ENCODE measurements around the gene OR5K1. TPM values are rescaled to one million over a fixed set of nuclear protein-coding genes. Genes with fewer than 3 reads are reported as not detected.

The OR5K1 gene
- total and polyA plus RNA-seq, 2 of the 4 experiments (the other 2 are of a cell fraction): not detected

GRCh38 chr3:98440283-98440682 is 22.7 kb upstream of the OR5K1 start:
- H2AFZ ChIP-seq (replicated peaks; ENCODE audit: low read length, poor library complexity): no peak overlapping the region
- dilution Hi-C loops (cut with HindIII; ENCODE audit: low sequenced_read_pairs, unreplicated experiment): no loop called here
- H3K27me3 ChIP-seq (ENCODE audit: control insufficient read depth, insufficient read depth, low read length): no peaks in the 10 kb centered on the region
- no peak overlapping the region for H4K5ac ChIP-seq (ENCODE audit: low read depth, low read length)
- H2BK120ac ChIP-seq (ENCODE audit: low read depth, low read length): no peak overlapping the region
- TF ChIP-seq POLR2A (IDR thresholded peaks at IDR 0.05; ENCODE audit: low read depth, low read length): no peak
- TF ChIP-seq, protein P1, sequence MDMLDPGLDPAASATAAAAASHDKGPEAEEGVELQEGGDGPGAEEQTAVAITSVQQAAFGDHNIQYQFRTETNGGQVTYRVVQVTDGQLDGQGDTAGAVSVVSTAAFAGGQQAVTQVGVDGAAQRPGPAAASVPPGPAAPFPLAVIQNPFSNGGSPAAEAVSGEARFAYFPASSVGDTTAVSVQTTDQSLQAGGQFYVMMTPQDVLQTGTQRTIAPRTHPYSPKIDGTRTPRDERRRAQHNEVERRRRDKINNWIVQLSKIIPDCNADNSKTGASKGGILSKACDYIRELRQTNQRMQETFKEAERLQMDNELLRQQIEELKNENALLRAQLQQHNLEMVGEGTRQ (IDR thresholded peaks at IDR 0.05; ENCODE audit: low read depth, low read length): no peak
- TF ChIP-seq CHD1 (IDR thresholded peaks at IDR 0.05; ENCODE audit: low read depth, low read length): no peak
- no peak for TF ChIP-seq MXI1 (IDR thresholded peaks at IDR 0.05; ENCODE audit: borderline replicate concordance, low read depth, low read length)
- no peak overlapping the region for H3K27ac ChIP-seq (ENCODE audit: insufficient read depth, low read length)
- H3K4me2 ChIP-seq (ENCODE audit: low read depth, low read length): no peak overlapping the region
- no peaks in the 10 kb centered on the region for H3K9me1 ChIP-seq (ENCODE audit: insufficient read depth, low read length)
- H3K9ac ChIP-seq (ENCODE audit: low read depth, low read length): no peak overlapping the region
- H2BK20ac ChIP-seq (ENCODE audit: low read depth, low read length): no peak overlapping the region
- in situ Hi-C loops (cut with MboI; ENCODE audit: low sequenced_read_pairs): no loop called here
- H2BK5ac ChIP-seq (ENCODE audit: low read depth, low read length, poor library complexity, severe bottlenecking): no peak overlapping the region
- no peak overlapping the region for H3K56ac ChIP-seq (ENCODE audit: extremely low read depth, insufficient read depth, low read length)
- H3K4ac ChIP-seq (ENCODE audit: low read depth, low read length): no peak overlapping the region
- intact Hi-C loops (cut with micrococcal nuclease): no loop called here
- H2AK9ac ChIP-seq (replicated peaks; ENCODE audit: low read depth, low read length, poor library complexity): no peak overlapping the region
- DNase-seq (no peak), ATAC-seq (ENCODE audit: low read depth) (no peak)
- H3K23ac ChIP-seq (ENCODE audit: low read depth, low read length): no peak overlapping the region
- no peak overlapping the region for H3K4me3 ChIP-seq (ENCODE audit: insufficient read depth, low read depth, low read length)
- no peaks in the 10 kb centered on the region for H3K79me1 ChIP-seq (ENCODE audit: low read depth in 1 of 2, low read length in 2 of 2)
- no peak overlapping the region for H4K91ac ChIP-seq (ENCODE audit: insufficient read depth, low read depth, low read length)
- H2BK15ac ChIP-seq (ENCODE audit: low read depth, low read length): no peak overlapping the region
- H2AK5ac ChIP-seq (ENCODE audit: low read depth, low read length): no peak overlapping the region
- ChIA-PET CTCF (no interaction called here), POLR2A (ENCODE audit: unreplicated experiment) (no interaction called here)
- H4K8ac ChIP-seq (ENCODE audit: low read depth in 2 of 2, low read length in 2 of 2): no peak overlapping the region
- H4K20me1 ChIP-seq (ENCODE audit: insufficient read depth, low read length): no peaks in the 10 kb centered on the region
- no peaks in the 10 kb centered on the region for H3K36me3 ChIP-seq (ENCODE audit: control insufficient read depth, insufficient read depth, low read length)
- H3K4me1 ChIP-seq (ENCODE audit: control insufficient read depth, insufficient read depth, low read length): no peaks in the 10 kb centered on the region
- no peaks in the 10 kb centered on the region for H3K9me3 ChIP-seq (ENCODE audit: control insufficient read depth, insufficient read depth, low read length)
- no TSS peak for BruUV-seq (replicated peaks)
- H3K14ac ChIP-seq (replicated peaks; ENCODE audit: low read depth, low read length): no peak overlapping the region
- H3K18ac ChIP-seq (ENCODE audit: low read depth, low read length): no peak overlapping the region
